K562 (cell line): ENCODE results near the gene CHST15. TPM values are rescaled to one million over a fixed set of nuclear protein-coding genes. Genes with fewer than 3 reads are reported as not detected.

Source experiments
- ATAC-seq: fragments of 200-7000 bp; cut with Tn5 transposase; 3 replicates; pipeline ENCODE4 v1.9.1; 2020; ENCODE audit warnings: moderate library complexity
- BruUV-seq: library from RNA; stranded (reverse); fragments of 400-500 nt; replicated peaks from 2 replicates; lab custom pipeline; 2021; lab: Mats Ljungman, UMichigan
- CTCF ChIA-PET: fragments of 300-600 bp; formaldehyde crosslinking; extraction: SDS; loops from one replicate; lab custom pipeline; 2021; ENCODE audit warnings: low intra/inter-chr PET ratio; lab: Yijun Ruan, JAX
- POLR2A ChIA-PET: fragments of 300-600, 350-650 bp; sonication (Branson Sonifier 250); formaldehyde crosslinking; extraction: SDS; loops from one replicate; lab custom pipeline; 2021; ENCODE audit warnings: antibody characterized with exemption, inconsistent platforms; lab: Yijun Ruan, JAX
- DNase-seq, 4 experiments: peaks; one replicate each; pipeline versions ENCODE4 v3.0.0 to v3.0.0-alpha.2; 2011 to 2018; ENCODE audit warnings: low spot score in 3 of 4, mixed read lengths in 3 of 4; ENCODE audit errors: extremely low read depth in 1 of 4
- FAIRE-seq: peaks from 2 replicates; lab custom pipeline; 2011; peaks lifted over from hg19 to GRCh38; lab: Jason Lieb, UNC
- H2AFZ ChIP-seq: 2 replicates; pipeline ENCODE4 v1.6.0; 2011; ENCODE audit warnings: low read depth, low read length, control low read depth, inconsistent platforms
- H3K27ac ChIP-seq: fragments of 200-600 bp; 3 replicates; pipeline ENCODE4 v1.8.0; 2011; ENCODE audit warnings: low read depth, mild to moderate bottlenecking, control low read depth, inconsistent platforms, low read length, moderate library complexity, mixed read lengths; ENCODE audit errors: extremely low read depth
- H3K27me3 ChIP-seq, 2 experiments: fragments of 300-600 bp in 1 of 2; 2 replicates in 1 of 2; 3 replicates in 1 of 2; pipeline versions ENCODE4 v1.6.0 to v1.8.0; 2011; ENCODE audit warnings: inconsistent platforms in 2 of 2, low read length in 2 of 2, mild to moderate bottlenecking in 1 of 2, mixed read lengths in 1 of 2, moderate library complexity in 1 of 2; ENCODE audit not compliant: control insufficient read depth in 2 of 2, insufficient read depth in 2 of 2
- H3K36me3 ChIP-seq: fragments of 300-600 bp; 3 replicates; pipeline ENCODE4 v1.8.0; 2011; ENCODE audit warnings: mild to moderate bottlenecking, low read length, inconsistent platforms; ENCODE audit not compliant: control insufficient read depth, insufficient read depth
- H3K4me1 ChIP-seq, 2 experiments: fragments of 200-600 bp in 1 of 2; replicated peaks in 1 of 2; 2 replicates in 1 of 2; 3 replicates in 1 of 2; pipeline versions ENCODE4 v1.5.1 to v1.8.0; 2011; ENCODE audit warnings: inconsistent platforms in 2 of 2, low read length in 2 of 2, mild to moderate bottlenecking in 1 of 2, mixed read lengths in 1 of 2, moderate library complexity in 1 of 2; ENCODE audit not compliant: control insufficient read depth in 2 of 2, insufficient read depth in 2 of 2
- H3K4me2 ChIP-seq: 2 replicates; pipeline ENCODE4 v1.6.1; 2011; ENCODE audit warnings: low read length, control low read depth, inconsistent platforms, mixed read lengths; ENCODE audit not compliant: insufficient read depth
- H3K4me3 ChIP-seq: fragments of 200-600 bp; sonication (generic), shearing (Covaris generic); 2 replicates; pipeline ENCODE4 v1.5.1; 2016; ENCODE audit warnings: control low read depth, inconsistent platforms
- H3K79me2 ChIP-seq: fragments of 200-600 bp; 3 replicates; pipeline ENCODE4 v1.8.0; 2011; ENCODE audit warnings: low read length, inconsistent platforms; ENCODE audit not compliant: control insufficient read depth, insufficient read depth
- H3K9ac ChIP-seq, 2 experiments: 2 replicates each; pipeline versions ENCODE4 v1.6.0 to v1.6.1; 2011; ENCODE audit warnings: low read depth in 2 of 2, low read length in 2 of 2, control low read depth in 1 of 2, inconsistent platforms in 1 of 2, mild to moderate bottlenecking in 1 of 2, mixed read lengths in 1 of 2; ENCODE audit not compliant: insufficient read depth in 1 of 2
- H3K9me1 ChIP-seq: one replicate; pipeline ENCODE4 v1.6.0; 2011; ENCODE audit warnings: inconsistent platforms, mild to moderate bottlenecking, low read length, moderate library complexity; ENCODE audit not compliant: control insufficient read depth, insufficient read depth
- H3K9me3 ChIP-seq: replicated peaks from 2 replicates; pipeline ENCODE4 v1.5.1; 2011; ENCODE audit warnings: low read depth, low read length, inconsistent platforms; ENCODE audit not compliant: control insufficient read depth, insufficient read depth
- H4K20me1 ChIP-seq: replicated peaks from 2 replicates; pipeline ENCODE4 v1.6.1; 2011; ENCODE audit warnings: low read length, inconsistent platforms, mixed read lengths; ENCODE audit not compliant: control insufficient read depth, insufficient read depth
- CEBPG ChIP-seq, 3 experiments: fragments of 200-800 bp in 1 of 3; sonication (Bioruptor generic) in 1 of 3; sonication (generic) in 1 of 3; formaldehyde crosslinking in 1 of 3; IDR thresholded peaks in 2 of 3; conservative IDR thresholded peaks in 1 of 3; 2 replicates each; pipeline versions ENCODE4 v1.6.1 to v1.8.0; 2016 to 2022; ENCODE audit warnings: missing compliant biosample characterization in 2 of 3, missing genetic modification characterization in 2 of 3, mild to moderate bottlenecking in 1 of 3, missing genetic modification reagents in 1 of 3
- FUS ChIP-seq: fragments of 200-400 bp; formaldehyde crosslinking; optimal IDR thresholded peaks from 2 replicates; pipeline ENCODE3; 2017; ENCODE audit warnings: low read depth, low read length
- GTF2A2 ChIP-seq: IDR thresholded peaks from 2 replicates; pipeline ENCODE4 v1.6.1; 2016; ENCODE audit warnings: mild to moderate bottlenecking, missing genetic modification characterization, missing compliant biosample characterization
- HDAC8 ChIP-seq: fragments of 450-650 bp; IDR thresholded peaks from 2 replicates; pipeline ENCODE4 v1.6.1; 2016; ENCODE audit warnings: mild to moderate bottlenecking, missing genetic modification characterization, moderate library complexity, missing compliant biosample characterization
- ILF3 ChIP-seq: fragments of 450-650 bp; IDR thresholded peaks from 2 replicates; pipeline ENCODE4 v1.6.1; 2018; ENCODE audit warnings: antibody characterized with exemption, mild to moderate bottlenecking, moderate library complexity, borderline replicate concordance
- IRF2 ChIP-seq: sonication (generic); formaldehyde crosslinking; IDR thresholded peaks from 2 replicates; pipeline ENCODE4 v1.8.1; 2022; ENCODE audit warnings: mild to moderate bottlenecking, missing genetic modification reagents
- NBN ChIP-seq: fragments of 450-650 bp; IDR thresholded peaks from 2 replicates; pipeline ENCODE4 v1.6.1; 2016; ENCODE audit warnings: low read depth, mild to moderate bottlenecking
- NELFE ChIP-seq: IDR thresholded peaks from 2 replicates; pipeline ENCODE4 v1.6.1; 2011; ENCODE audit warnings: mild to moderate bottlenecking; ENCODE audit not compliant: insufficient read depth, insufficient read length
- NFATC3 ChIP-seq: fragments of 450-650 bp; IDR thresholded peaks from 2 replicates; pipeline ENCODE4 v1.6.1; 2017; ENCODE audit warnings: mild to moderate bottlenecking
- RBFOX2 ChIP-seq: fragments of 200-400 bp; formaldehyde crosslinking; IDR thresholded peaks from 2 replicates; pipeline ENCODE4 v1.6.1; 2017; ENCODE audit warnings: low read depth, mild to moderate bottlenecking, low read length, moderate library complexity
- TAF7 ChIP-seq: fragments of 450-650 bp; IDR thresholded peaks from 2 replicates; pipeline ENCODE4 v1.6.1; 2016; ENCODE audit warnings: missing genetic modification characterization, missing compliant biosample characterization
- TRIM25 ChIP-seq: fragments of 450-650 bp; IDR thresholded peaks from 2 replicates; pipeline ENCODE4 v1.7.0; 2016; ENCODE audit warnings: borderline replicate concordance
- ZBTB26 ChIP-seq: fragments of 450-650 bp; formaldehyde crosslinking; IDR thresholded peaks from 2 replicates; pipeline ENCODE4 v1.4.0; 2022; ENCODE audit warnings: missing genetic modification characterization
- ZC3H8 ChIP-seq: fragments of 450-650 bp; IDR thresholded peaks from 2 replicates; pipeline ENCODE4 v1.6.1; 2017
- ZFX ChIP-seq: sonication (generic); formaldehyde crosslinking; IDR thresholded peaks from 2 replicates; pipeline ENCODE4 v1.8.0; 2022; ENCODE audit warnings: mild to moderate bottlenecking, missing genetic modification reagents, moderate library complexity
- ZNF408 ChIP-seq: fragments of 250-450 bp; sonication (Bioruptor Pico); IDR thresholded peaks from 2 replicates; pipeline ENCODE4 v1.4.0; 2020; ENCODE audit warnings: low read depth, mild to moderate bottlenecking, moderate library complexity
- WGBS: fragments of 100-300 bp; shearing (Covaris generic); methylation state at CpG from one replicate; pipeline ENCODE4 v1.1.6; 2016; ENCODE audit warnings: low coverage, mixed read lengths; ENCODE audit not compliant: insufficient coverage; ENCODE audit errors: missing lambda C conversion rate; 5-methylcytosine and 5-hydroxymethylcytosine counted together
- in situ Hi-C: fragments of 300-500 bp; cut with MboI; formaldehyde crosslinking; loops from 4 replicates; pipeline ENCODE4 v1.15.0; 2018; ENCODE audit warnings: inconsistent platforms, mixed read lengths
- intact Hi-C: fragments of 100-400 bp; cut with micrococcal nuclease; formaldehyde crosslinking; loops from 2 replicates; pipeline ENCODE4 v1.14.2; 2022
- polyA plus RNA-seq, 8 experiments: library from polyadenylated mRNA; depleted of rRNA in 4 of 8; stranded (reverse) in 5 of 8; unstranded in 3 of 8; fragments of >200 nt; fragmentation: Nextera tagmentation in 2 of 8; fragmentation: Illumina TruSeq in 1 of 8; extraction: Ambion mirVana in 2 of 8; extraction: Trizol in 1 of 8; gene quantifications; 2 replicates each; pipeline versions ENCODE4 v1.2.1 to v1.2.3, GENCODE V29; 2011 to 2014; ENCODE audit warnings: inconsistent platforms in 1 of 8, missing spikeins in 1 of 8
- total RNA-seq, 7 experiments: library from RNA; depleted of rRNA in 6 of 7; stranded (reverse); fragments of >200 nt in 6 of 7; fragmentation: Illumina TruSeq in 2 of 7; extraction: Trizol in 2 of 7; gene quantifications; 2 replicates each; pipeline versions ENCODE4 v1.2.1 to v1.2.3, GENCODE V29; 2011 to 2021; ENCODE audit warnings: low replicate concordance in 1 of 7

The CHST15 gene
- total and polyA plus RNA-seq, 9 of the 15 experiments (the other 6 are each of a cell fraction or from before 2014, with no cell fraction given): 0.04 to 0.16 (median 0.08) TPM

GRCh38 chr10:124014416-124015154 is 78.8 kb downstream of the CHST15 start:
- intact Hi-C loops (no loop called here), in situ Hi-C loops (loop anchor here (25.0 kb wide), 1 partner anchor 498 kb away; no protein-coding TSS in a partner anchor)
- TF ChIP-seq HDAC8 (tag): no peak
- TF ChIP-seq ILF3: no peak
- no peak for TF ChIP-seq ZNF408 (CRISPR knock-in tag)
- no peak for TF ChIP-seq NBN
- TF ChIP-seq GTF2A2 (tag): no peak
- TF ChIP-seq ZC3H8: no peak
- TF ChIP-seq RBFOX2: no peak
- TF ChIP-seq ZBTB26 (CRISPR knock-in tag): no peak
- TF ChIP-seq NELFE: no peak
- no peak for TF ChIP-seq TAF7 (tag)
- no peak for TF ChIP-seq ZFX (CRISPR knock-in tag)
- no peak for TF ChIP-seq CEBPG (CRISPR knock-in tag; IDR thresholded peaks at IDR 0.05)
- no peak for TF ChIP-seq CEBPG (tag; conservative IDR thresholded peaks at IDR 0.05 in 1 of 2, IDR thresholded peaks at IDR 0.05 in 1 of 2)
- TF ChIP-seq IRF2 (CRISPR knock-in tag): no peak
- TF ChIP-seq FUS: no peak
- no peak for TF ChIP-seq TRIM25
- no peak for TF ChIP-seq NFATC3
- Histone ChIP-seq H3K79me2 (no peaks in the 10 kb centered on the region), H3K27ac (no peak overlapping the region), H3K9ac (no peak overlapping the region), H3K4me3 (no peak overlapping the region), H3K9me3 (no peaks in the 10 kb centered on the region), H3K4me2 (no peak overlapping the region), H3K4me1 (no peaks in the 10 kb centered on the region), H4K20me1 (0 out of 2 replicates have a peak, but pooled peaks cover 1% of the 10 kb centered on the region), H3K9me1 (no peaks in the 10 kb centered on the region), H3K27me3 (peaks cover 0 to 28% of the 10 kb centered on the region in 2 experiments; a peak in 3 of 5 replicates), H3K36me3 (no peaks in the 10 kb centered on the region), H2AFZ (no peak overlapping the region)
- no peak for ATAC-seq
- POLR2A ChIA-PET: no interaction called here
- BruUV-seq: no TSS peak
- no peak for DNase-seq
- WGBS: 0% methylated on average over 12 of the region's 22 CpGs
- CTCF ChIA-PET: no interaction called here
- no peak for FAIRE-seq
